OCI-LY7 (cell line): ENCODE measurements around the gene HS6ST3. TPM values are rescaled to one million over a fixed set of nuclear protein-coding genes. Genes with fewer than 3 reads are reported as not detected.

Experiments
- BruUV-seq: library from RNA; stranded (reverse); fragments of 400-500 nt; replicated peaks from 2 replicates; lab custom pipeline; 2021; lab: Mats Ljungman, UMichigan
- CTCF ChIA-PET: fragments of 300-600 bp; sonication (Branson Sonifier 250); formaldehyde crosslinking; loops from one replicate; lab custom pipeline; 2022; ENCODE audit warnings: antibody characterized with exemption; ENCODE audit not compliant: unreplicated experiment; lab: Charles Lee
- POLR2A ChIA-PET: fragments of 300-600 bp; sonication (Branson Sonifier 250); formaldehyde crosslinking; loops from one replicate; lab custom pipeline; 2022; ENCODE audit warnings: antibody characterized with exemption; lab: Charles Lee
- DNase-seq: peaks from one replicate; pipeline ENCODE4 v3.0.0-alpha.2; 2015; ENCODE audit warnings: low spot score
- H2AFZ ChIP-seq: fragments of 200-600 bp; sonication (generic), shearing (Covaris generic); 2 replicates; pipeline ENCODE4 v1.6.1; 2014; ENCODE audit warnings: mild to moderate bottlenecking, antibody characterized with exemption, low read length, moderate library complexity
- H3K27ac ChIP-seq: fragments of 200-600 bp; sonication (generic); 2 replicates; pipeline ENCODE4 v1.5.1; 2014; ENCODE audit warnings: mixed run types, low read depth, mild to moderate bottlenecking, moderate library complexity, low read length, inconsistent platforms; ENCODE audit not compliant: poor library complexity, severe bottlenecking
- H3K36me3 ChIP-seq: fragments of 200-600 bp; sonication (generic); 2 replicates; pipeline ENCODE4 v1.6.1; 2014; ENCODE audit warnings: mild to moderate bottlenecking, antibody characterized with exemption, low read length, moderate library complexity, mixed read lengths; ENCODE audit not compliant: insufficient read depth
- H3K4me1 ChIP-seq: fragments of 200-600 bp; sonication (generic); 2 replicates; pipeline ENCODE4 v1.5.1; 2014; ENCODE audit warnings: mild to moderate bottlenecking, low read length; ENCODE audit not compliant: insufficient read depth, poor library complexity, severe bottlenecking
- H3K4me2 ChIP-seq: fragments of 200-600 bp; sonication (generic); 2 replicates; pipeline ENCODE4 v1.6.1; 2014; ENCODE audit warnings: mild to moderate bottlenecking, low read length
- H3K4me3 ChIP-seq: fragments of 200-600 bp; sonication (generic); 2 replicates; pipeline ENCODE4 v1.5.1; 2014; ENCODE audit warnings: mild to moderate bottlenecking, low read depth, low read length; ENCODE audit not compliant: poor library complexity, severe bottlenecking
- H3K79me2 ChIP-seq: fragments of 200-600 bp; sonication (generic); 2 replicates; pipeline ENCODE4 v1.6.1; 2016; ENCODE audit warnings: low read depth, mild to moderate bottlenecking, low read length, moderate library complexity, mixed read lengths; ENCODE audit not compliant: insufficient read depth
- H3K9me2 ChIP-seq: fragments of 200-600 bp; sonication (generic); 2 replicates; pipeline ENCODE4 v1.6.1; 2016; ENCODE audit warnings: mild to moderate bottlenecking, low read length, mixed read lengths; ENCODE audit not compliant: insufficient read depth
- H3K9me3 ChIP-seq: fragments of 200-600 bp; sonication (generic); 2 replicates; pipeline ENCODE4 v1.6.1; 2014; ENCODE audit warnings: mild to moderate bottlenecking, mixed run types, low read length, mixed read lengths
- H4K20me1 ChIP-seq: fragments of 200-600 bp; sonication (generic); 2 replicates; pipeline ENCODE4 v1.6.1; 2014; ENCODE audit warnings: mild to moderate bottlenecking, antibody characterized with exemption, low read length, moderate library complexity, mixed read lengths; ENCODE audit not compliant: insufficient read depth
- EZH2phosphoT487 ChIP-seq: fragments of 200-600 bp; sonication (generic); IDR thresholded peaks from 2 replicates; pipeline ENCODE4 v1.6.1; 2018; ENCODE audit warnings: low read depth, borderline replicate concordance, mild to moderate bottlenecking, mixed run types, antibody characterized with exemption, low read length, moderate library complexity, mixed read lengths
- intact Hi-C: fragments of 100-400 bp; cut with micrococcal nuclease; formaldehyde crosslinking; loops from one replicate; pipeline ENCODE4 v1.10.0; 2022; ENCODE audit not compliant: unreplicated experiment
- total RNA-seq, 2 experiments: library from RNA; depleted of rRNA in 1 of 2; stranded (reverse); fragments of >200 nt in 1 of 2; shearing (Covaris generic) in 1 of 2; gene quantifications; 2 replicates each; pipeline ENCODE4 v1.2.3, GENCODE V29; 2014 to 2022
- TF ChIP-seq, protein P1 (sequence below): fragments of 200-600 bp; sonication (generic); conservative IDR thresholded peaks from 2 replicates; pipeline ENCODE4 v1.5.1; 2014; ENCODE audit warnings: mild to moderate bottlenecking, antibody characterized with exemption, low read length, moderate library complexity, mixed read lengths

Gene HS6ST3
- total RNA-seq, 2 experiments from 2014 or later: not detected

DNA sequence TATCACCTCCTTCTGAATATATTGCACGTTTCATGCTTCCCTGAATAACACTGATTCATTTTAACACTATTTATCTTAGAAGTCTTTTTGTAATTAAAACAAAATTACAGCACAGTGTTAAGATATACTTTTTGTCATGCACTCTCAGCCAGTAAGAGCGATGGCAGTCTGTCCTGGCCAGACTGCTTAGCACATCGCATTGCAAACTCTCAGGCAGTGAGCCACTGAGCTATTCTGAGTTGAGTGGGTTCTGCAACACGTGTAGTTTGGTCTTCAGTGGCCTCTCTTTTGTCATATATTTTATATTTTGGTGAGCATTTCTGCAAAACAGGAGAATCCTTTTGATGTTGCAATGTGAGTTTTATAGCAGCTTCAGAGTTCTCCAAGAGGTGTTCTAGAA, 332.1 kb downstream of the HS6ST3 start:
- Histone ChIP-seq H2AFZ (no peak overlapping the region), H3K4me2 (no peak overlapping the region), H3K4me3 (no peak overlapping the region), H3K9me2 (no peaks in the 10 kb centered on the region), H4K20me1 (no peaks in the 10 kb centered on the region), H3K4me1 (no peaks in the 10 kb centered on the region), H3K36me3 (no peaks in the 10 kb centered on the region), H3K27ac (no peak overlapping the region), H3K79me2 (no peaks in the 10 kb centered on the region), H3K9me3 (no peaks in the 10 kb centered on the region)
- DNase-seq: no peak
- intact Hi-C loops: no loop called here
- no peak for TF ChIP-seq EZH2phosphoT487
- TF ChIP-seq, protein P1, sequence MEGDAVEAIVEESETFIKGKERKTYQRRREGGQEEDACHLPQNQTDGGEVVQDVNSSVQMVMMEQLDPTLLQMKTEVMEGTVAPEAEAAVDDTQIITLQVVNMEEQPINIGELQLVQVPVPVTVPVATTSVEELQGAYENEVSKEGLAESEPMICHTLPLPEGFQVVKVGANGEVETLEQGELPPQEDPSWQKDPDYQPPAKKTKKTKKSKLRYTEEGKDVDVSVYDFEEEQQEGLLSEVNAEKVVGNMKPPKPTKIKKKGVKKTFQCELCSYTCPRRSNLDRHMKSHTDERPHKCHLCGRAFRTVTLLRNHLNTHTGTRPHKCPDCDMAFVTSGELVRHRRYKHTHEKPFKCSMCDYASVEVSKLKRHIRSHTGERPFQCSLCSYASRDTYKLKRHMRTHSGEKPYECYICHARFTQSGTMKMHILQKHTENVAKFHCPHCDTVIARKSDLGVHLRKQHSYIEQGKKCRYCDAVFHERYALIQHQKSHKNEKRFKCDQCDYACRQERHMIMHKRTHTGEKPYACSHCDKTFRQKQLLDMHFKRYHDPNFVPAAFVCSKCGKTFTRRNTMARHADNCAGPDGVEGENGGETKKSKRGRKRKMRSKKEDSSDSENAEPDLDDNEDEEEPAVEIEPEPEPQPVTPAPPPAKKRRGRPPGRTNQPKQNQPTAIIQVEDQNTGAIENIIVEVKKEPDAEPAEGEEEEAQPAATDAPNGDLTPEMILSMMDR: no peak
- no TSS peak for BruUV-seq
- ChIA-PET POLR2A (no interaction called here), CTCF (no interaction called here)

DNA sequence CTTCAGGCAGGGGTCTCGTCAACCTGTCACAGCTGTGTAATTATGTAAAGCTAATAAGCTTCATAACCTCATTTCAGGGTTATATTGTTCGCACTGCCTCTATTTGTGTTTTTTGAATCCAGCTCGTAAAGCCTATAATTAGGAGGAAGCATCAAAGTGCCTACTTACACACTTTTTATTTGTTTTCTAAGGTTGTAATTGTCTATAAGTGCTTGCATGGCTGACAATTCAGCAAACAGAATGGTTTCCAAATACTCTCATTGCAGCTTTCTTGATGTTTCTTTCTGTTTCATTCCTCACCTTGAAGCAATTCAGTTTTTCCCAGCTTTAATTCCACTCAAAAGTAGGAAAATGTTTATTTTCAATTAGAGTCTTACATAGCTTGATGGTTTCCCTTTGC, 336.3 kb downstream of the HS6ST3 start:
- TF ChIP-seq EZH2phosphoT487: no peak
- TF ChIP-seq, protein P1: no peak
- Histone ChIP-seq H3K4me1 (no peaks in the 10 kb centered on the region), H3K79me2 (no peaks in the 10 kb centered on the region), H3K9me2 (no peaks in the 10 kb centered on the region), H3K9me3 (no peaks in the 10 kb centered on the region), H3K4me2 (no peak overlapping the region), H4K20me1 (no peaks in the 10 kb centered on the region), H3K36me3 (no peaks in the 10 kb centered on the region), H2AFZ (no peak overlapping the region), H3K4me3 (no peak overlapping the region), H3K27ac (no peak overlapping the region)
- no TSS peak for BruUV-seq
- CTCF ChIA-PET: no interaction called here
- POLR2A ChIA-PET: no interaction called here
- DNase-seq: no peak
- intact Hi-C loops: no loop called here

DNA sequence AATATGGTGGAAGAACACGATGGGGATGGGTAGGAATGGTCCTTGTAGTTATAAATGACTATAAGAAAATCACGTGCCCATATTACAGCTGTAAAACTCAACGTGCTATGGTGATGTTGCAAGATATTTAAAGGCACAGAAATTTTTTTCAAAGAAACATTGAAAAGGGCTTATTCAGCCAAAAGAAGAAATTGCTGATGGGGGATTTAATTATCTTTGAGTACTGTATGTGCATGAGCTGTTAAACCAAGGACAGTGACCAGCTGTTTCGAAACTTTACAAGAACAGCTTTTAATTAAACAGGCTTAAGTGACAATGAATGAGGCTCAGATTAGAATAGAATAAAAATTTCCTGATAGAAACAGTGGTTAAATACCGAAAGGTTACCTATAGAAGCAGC, 339.0 kb downstream of the HS6ST3 start:
- Histone ChIP-seq H3K9me2 (no peaks in the 10 kb centered on the region), H3K4me2 (no peak overlapping the region), H2AFZ (no peak overlapping the region), H3K4me1 (no peaks in the 10 kb centered on the region), H3K36me3 (no peaks in the 10 kb centered on the region), H3K27ac (no peak overlapping the region), H3K9me3 (no peaks in the 10 kb centered on the region), H3K4me3 (no peak overlapping the region), H3K79me2 (no peaks in the 10 kb centered on the region), H4K20me1 (no peaks in the 10 kb centered on the region)
- intact Hi-C loops: no loop called here
- CTCF ChIA-PET: no interaction called here
- no TSS peak for BruUV-seq
- TF ChIP-seq, protein P1: no peak
- TF ChIP-seq EZH2phosphoT487: no peak
- no peak for DNase-seq
- POLR2A ChIA-PET: interaction anchor here (0.9 to 1.3 kb wide), 2 partner anchors 10 to 64 kb away, joined by 3 to 4 read pairs; no protein-coding TSS in a partner anchor
